DMS114 treated with DMSO at 0.1 percent for 48 hours (cell line): Measurements from ENCODE around the gene PGP.

Experiments used
- DNase-seq: peaks from one replicate; lab custom pipeline; 2025; ENCODE audit not compliant: unreplicated experiment; lab: John Stamatoyannopoulos, UW

Gene PGP

DNA sequence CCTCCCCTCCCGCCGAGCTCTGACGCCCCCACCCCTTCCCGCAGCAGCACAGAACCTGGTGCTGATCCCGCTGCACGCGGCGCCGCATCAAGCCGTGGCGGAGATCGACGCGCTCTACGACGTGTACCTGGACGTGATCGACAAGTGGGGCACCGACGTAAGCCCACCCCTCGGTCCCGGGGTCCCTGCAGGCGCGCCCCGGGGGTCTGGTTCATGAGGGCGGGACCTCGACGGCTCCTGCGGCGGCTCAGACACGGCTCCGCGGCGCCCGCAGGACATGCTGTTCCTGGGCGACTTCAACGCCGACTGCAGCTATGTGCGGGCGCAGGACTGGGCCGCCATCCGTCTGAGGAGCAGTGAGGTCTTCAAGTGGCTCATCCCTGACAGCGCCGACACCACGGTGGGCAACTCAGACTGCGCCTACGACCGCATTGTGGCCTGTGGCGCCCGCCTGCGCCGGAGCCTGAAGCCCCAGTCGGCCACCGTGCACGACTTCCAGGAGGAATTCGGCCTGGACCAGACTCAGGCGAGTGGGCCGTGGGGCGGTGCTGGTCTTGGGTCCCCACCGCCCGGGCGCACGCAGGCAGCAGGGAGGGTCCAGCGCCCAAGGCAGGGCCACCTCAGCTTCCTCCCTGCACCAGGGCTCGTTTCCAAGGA is 23.0 kb upstream of the PGP start:
- no peak for DNase-seq

DNA sequence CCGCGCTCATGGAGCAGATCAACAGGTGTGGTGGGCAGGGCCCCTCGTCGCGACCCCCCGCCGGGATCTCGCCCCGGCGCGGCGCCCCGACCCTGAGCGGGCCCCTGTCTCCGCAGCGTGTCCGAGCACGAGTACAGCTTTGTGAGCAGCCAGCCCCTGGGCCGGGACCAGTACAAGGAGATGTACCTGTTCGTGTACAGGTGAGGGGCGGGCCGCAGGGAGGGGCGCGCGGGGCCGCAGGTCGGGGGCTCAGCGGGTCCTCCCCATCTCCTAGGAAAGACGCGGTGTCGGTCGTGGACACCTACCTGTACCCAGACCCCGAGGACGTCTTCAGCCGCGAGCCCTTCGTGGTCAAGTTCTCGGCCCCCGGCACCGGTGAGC is 22.5 kb upstream of the PGP start:
- DNase-seq: no peak

DNA sequence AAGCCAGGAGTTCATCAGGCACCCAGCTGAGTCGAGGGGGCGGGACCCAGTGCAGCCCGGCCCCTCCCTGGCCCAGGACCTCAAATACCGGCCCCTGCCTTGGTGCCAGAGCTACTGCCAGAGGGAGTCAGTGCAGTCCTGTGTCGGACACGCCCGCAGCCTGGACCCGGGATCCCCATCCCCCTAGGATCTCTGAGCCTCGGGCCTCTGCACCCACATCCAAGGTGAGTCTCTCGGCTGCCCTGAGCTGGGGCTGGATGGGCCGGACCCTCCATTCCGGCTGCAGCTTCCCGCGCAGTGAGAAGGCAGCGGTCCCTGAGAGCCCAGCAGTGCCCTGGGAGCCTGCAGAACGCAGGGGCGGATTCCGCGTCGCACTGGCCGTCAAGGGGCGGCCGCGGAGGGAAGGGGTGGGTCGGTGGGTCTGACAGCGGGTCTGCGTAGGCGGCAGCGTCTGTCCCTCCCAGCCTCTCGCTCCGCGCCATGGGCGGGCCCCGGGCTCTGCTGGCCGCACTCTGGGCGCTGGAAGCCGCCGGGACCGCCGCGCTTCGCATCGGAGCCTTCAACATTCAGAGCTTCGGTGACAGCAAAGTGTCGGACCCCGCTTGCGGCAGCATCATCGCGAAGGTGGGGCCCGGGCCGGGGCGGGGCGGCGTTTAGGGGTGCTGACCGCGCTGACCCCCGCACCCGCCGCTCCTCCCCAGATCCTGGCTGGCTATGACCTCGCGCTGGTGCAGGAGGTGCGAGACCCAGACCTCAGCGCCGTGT is 21.9 kb upstream of the PGP start, which contains the start of gene DNASE1L2:
DNASE1L2 (plus strand) TSS at position 108 of the 765 bp plus-strand sequence; CDS start at position 481, 373 bp downstream.
- DNase-seq: no peak

DNA sequence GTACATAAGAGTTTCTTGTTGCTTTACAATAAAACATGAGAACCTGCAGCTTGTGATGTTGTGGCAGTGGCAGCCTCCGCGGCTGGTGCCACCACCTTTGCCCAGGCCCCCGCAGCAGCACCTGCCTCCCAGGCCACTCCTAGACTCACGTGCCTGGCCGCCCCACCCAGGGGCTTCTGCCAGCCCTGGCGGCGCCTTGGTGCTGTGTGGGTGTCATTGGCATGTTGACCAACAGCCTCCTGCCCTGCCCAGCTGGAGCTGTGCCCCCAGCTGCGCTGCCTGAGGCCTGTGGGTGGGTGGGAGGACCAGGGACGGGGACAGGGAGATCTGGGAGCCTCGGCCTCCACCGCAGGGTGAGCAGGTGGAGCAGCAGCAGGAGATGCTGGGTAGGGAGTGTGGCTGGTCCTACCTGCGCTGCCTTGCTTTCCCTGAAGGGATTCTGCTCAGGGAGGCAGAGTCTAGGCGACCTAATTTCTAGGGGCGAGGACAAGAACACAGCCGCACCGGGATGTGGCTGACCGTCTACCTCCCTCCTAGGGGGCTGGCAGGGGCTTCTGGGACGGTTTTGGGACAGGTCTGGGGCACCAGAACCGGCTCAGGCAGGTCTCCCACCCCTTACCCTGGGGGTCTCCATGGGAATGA is 21.2 kb upstream of the PGP start:
- no peak for DNase-seq

DNA sequence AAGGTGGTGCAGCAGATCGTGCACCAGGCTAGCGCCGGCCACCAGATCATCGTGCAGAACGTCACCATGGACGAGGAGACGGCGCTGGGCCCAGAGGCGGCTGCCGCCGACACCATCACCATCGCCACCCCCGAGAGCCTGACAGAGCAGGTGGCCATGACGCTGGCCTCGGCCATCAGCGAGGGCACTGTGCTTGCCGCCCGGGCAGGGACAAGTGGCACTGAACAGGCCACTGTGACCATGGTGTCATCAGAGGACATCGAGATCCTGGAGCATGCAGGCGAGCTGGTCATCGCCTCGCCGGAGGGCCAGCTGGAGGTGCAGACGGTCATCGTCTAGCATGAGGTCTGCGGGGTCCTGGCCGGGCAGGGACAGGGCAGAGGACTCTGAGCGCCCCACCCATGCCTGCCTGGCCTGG is 20.6 kb upstream of the PGP start:
- no peak for DNase-seq

DNA sequence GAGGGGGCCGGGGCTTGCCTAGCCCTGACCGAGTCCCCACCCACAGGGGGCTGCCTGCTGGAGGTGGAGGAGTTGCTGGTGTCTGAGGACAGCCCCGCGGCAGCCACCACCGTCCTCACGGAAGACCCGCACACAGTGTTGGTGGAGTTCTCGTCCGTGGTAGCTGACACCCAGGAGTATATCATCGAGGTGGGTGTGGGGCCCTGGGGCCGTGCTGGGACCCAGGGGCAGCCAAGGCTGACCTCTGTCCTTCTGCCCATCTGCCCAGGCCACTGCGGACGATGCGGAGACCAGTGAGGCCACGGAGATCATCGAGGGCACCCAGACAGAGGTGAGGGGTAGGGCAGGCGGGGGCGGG is 20.2 kb upstream of the PGP start:
- DNase-seq: no peak

DNA sequence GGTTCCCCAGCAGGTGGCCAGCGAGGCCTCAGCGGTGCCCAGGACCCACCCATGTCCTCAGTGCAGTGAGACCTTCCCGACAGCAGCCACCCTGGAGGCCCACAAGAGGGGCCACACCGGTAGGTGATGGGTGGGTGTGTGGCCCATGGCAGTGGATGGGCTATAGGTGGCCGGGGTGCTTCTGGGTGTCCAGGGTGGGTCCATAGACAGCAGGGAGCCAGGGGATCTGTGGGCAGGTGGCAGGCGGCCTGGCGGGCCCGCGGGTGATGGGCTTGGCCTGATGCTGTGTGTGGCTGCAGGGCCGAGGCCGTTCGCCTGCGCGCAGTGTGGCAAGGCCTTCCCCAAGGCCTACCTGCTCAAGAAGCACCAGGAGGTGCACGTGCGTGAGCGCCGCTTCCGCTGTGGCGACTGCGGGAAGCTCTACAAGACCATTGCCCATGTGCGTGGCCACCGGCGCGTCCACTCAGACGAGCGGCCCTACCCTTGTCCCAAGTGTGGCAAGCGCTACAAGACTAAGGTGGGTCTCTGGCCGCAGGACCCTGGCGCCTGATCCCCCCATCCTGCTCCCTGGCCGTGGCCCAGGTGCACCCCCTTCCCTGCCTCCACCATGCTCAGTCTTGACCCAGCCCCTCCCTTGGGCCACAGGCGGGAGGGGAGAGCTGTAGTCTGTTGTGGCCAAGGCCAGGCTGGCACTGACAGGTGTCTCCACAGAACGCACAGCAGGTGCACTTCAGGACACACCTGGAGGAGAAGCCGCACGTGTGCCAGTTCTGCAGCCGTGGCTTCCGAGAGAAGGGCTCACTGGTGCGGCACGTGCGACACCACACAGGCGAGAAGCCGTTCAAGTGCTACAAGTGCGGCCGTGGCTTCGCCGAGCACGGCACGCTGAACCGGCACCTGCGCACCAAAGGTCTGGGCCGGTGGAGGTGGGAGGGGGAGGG is 19.5 kb upstream of the PGP start:
- DNase-seq: no peak

DNA sequence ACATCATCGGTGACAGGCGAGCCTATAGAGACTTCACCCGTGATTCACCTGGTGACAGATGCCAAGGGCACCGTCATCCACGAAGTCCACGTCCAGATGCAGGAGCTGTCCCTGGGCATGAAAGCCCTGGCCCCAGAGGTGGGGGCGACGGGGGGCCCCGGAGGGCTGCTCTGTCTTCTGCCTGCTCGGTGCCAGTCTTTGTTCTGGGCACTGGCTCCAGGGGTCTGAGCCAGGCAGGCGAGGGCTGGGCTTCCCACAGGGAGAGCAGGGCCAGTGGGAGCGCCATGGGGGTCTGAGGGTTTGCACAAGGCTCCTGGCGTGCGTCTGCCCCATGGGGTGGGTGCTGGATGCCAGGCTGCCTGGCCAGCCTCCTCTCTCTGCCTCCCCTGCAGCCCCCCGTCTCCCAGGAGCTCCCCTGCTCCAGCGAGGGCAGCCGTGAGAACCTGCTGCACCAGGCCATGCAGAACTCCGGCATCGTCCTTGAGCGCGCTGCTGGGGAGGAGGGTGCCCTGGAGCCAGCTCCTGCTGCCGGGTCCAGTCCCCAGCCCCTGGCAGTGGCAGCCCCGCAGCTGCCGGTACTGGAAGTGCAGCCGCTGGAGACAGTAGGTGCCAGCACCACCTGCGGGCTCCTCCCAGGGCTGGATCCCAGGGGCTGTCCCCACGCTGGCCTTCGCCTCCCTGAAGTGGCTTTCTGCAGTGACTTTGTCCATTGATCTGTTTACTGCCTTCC is 18.6 kb upstream of the PGP start:
- DNase-seq: no peak

DNA sequence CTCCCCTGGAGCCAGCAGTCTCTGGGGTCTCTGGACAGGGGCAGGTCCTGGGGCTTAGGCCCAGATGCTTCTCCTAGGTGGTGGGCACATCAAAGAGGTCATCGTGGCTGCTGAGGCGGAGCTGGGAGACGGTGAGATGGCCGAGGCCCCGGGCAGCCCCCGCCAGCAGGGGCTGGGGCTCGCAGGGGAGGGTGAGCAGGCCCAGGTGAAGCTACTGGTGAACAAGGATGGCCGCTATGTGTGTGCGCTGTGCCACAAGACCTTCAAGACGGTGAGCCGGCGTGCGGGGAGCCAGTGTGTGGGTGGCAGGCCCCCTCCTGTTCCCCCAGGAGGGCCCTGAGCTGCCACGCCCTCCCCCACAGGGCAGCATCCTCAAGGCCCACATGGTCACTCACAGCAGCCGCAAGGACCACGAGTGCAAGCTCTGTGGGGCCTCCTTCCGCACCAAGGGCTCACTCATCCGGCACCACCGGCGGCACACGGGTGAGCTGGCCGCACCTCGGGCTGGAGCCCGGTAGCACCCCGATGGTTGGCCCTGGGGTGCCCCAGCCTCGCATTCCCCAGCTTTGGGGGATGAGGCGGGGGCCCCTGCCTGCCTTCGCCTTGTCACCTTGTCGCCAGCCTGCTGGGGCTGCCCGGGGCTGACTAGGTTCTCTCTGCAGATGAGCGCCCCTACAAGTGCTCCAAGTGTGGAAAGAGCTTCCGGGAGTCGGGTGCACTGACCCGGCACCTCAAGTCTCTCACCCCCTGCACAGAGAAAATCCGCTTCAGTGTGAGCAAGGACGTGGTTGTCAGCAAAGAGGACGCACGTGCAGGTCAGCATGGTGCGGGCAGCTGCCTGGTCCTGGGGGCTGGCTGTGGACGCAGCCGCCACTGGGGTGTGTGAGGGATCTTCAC is 17.7 kb upstream of the PGP start:
- no peak for DNase-seq

DNA sequence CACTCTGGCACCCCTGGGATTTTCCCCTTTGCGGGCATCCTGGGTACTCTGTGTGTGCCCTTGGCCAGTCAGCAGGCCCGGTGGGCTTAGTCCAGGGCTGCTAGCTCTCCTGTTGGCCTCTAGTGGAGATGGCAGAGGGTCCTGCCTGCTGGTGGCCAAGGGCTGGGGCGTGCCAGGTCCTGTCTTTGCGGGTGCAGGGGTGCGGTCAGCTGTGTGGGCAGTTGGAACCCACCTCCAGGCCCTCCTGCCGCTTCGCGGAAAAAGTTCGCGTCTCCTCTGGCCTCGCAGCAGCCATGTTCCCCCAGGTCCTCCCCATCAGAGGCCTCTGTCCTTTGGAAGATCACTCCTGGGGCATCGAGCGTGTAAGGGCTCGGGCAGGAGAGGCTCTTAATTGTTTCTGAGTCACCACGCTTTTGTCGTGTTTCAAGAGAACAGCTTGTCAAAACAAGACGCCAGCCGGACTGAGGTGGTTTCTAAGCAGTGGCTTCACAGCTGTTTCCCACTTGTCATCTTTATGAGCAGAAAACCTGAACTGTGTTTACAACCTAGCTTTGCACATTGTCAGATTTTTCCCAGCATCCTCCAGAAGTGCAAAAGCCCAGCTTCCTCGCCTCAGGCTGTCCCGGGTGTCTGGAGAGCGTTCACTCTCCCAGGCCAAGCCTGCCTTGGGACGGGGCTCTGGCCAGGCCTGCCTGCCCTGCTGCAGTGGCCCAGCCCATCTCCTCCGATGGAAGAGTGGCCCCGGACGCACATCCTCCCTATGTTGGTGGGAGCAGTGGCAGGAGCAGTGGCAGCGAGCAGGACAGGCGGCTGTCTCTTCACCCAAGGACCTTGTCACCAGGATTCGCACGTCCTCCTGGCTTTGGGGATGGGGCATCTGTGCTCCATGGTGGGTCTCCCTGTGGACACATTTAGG is 16.6 kb upstream of the PGP start:
- no peak for DNase-seq

DNA sequence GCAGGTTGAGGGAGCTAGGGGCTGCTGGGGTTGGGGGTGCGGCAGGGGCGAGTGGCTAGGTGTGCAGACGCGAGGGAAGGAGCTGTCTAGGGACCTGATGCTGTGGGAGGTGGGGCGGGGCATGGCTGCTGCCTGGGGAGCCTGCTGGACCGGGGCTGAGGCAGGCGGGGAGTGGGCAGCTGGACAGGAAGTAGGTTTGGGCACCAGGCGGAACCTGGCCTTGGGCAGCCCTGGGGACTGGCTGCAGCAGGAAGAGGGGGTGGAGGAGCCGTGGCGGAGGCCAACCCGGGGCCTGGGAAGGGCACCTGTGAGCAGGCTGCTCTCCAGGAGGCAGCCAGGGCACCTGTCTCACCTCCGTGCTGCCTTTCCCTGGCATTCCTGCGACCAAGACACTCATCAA is 15.7 kb upstream of the PGP start:
- DNase-seq: no peak

DNA sequence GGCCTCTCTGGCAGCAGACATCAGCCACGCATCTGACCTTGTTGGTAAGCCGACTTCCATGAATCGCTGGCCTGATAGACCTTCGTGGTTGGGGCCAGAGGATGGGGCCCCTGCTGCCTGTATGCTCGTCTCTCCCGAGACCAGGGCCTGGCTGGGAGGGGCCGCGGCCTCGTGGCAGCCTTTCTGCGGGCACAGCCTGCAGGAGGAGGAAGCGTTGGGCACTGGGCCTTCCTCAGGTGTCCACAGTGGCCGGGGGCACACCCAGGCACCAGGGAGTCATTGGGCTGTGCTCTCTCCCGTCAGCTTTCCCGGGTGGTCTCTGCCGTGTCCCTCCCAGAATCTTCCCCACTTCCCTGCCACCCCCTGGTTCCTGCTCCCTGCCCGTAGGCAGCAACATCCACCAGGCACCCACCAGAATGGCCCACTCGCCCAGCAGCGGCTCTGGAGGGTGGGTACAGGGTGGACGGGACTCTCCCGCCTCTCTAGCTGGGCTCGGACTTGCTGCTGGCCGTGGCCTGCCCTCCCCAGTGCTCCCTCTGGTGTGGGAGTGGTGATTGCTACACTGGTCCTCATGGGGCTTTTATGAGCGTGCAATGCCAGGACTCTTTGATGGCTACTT is 15.1 kb upstream of the PGP start:
- no peak for DNase-seq

DNA sequence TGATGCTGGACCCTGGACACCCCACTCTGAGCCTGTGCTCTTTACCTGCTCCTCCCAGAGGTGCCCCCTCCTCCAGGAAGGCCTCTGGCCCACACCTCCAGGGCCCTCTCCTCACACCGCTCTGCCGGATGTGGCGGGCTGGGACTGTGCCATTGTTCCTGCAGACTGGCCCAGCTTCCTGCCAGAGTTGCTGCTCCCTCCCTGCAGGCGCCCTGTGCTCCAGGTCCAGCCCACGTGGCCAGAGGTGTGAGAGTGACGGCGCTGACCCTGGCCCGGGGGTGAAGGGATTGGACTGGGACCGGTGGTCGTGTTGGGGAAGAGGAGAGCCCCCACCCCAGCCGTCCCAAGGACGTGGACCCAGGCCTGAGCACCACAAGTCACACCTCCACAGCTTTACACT is 14.5 kb upstream of the PGP start:
- DNase-seq: no peak

DNA sequence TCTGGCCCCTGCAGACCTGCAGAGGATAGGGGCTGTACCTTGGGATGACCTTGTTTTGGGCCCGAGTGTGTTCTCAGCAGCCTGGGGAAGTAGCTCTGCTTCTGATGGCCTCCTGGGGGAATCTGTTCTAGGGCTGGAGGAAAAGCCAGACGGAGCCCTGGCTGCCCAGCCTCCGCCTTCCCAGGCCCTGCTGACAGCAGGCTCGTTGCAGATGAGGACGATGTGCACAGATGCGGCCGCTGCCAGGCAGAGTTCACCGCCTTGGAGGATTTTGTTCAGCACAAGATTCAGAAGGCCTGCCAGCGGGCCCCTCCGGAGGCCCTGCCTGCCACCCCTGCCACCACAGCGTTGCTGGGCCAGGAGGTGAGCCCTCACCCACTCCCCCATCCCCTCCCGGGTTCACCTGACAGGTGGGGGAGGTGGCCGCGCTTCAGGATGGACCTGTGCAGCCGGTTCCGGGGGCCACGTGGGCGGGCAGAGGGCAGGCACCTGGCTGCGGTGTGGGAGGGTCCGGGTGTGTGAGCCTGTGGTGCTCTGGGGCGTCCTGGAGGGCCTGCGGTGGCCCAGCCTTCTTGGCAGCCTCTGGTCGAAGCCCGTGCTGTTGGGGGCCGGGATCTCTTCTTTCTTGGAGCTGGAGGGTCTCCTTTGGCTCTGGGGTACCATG is 13.7 kb upstream of the PGP start:
- no peak for DNase-seq

DNA sequence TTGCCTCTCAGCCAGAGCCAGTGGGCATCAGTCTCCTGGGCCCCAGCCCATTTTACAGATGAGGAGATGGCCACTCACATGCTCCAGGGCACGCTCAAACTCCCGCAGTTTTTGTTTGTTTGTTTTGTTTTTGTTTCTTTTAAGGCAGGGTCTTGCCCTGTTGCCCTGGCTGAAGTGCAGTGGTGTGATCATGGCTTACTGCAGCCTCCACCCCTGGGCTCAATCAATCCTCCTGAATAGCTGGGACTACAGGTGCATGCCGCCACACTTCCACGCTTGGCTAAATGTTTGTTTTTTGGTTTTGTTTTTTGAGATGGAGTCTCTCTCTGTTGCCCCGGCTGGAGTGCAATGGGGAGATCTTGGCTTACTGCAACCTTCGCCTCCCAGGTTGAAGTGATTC is 12.3 kb upstream of the PGP start:
- no peak for DNase-seq

DNA sequence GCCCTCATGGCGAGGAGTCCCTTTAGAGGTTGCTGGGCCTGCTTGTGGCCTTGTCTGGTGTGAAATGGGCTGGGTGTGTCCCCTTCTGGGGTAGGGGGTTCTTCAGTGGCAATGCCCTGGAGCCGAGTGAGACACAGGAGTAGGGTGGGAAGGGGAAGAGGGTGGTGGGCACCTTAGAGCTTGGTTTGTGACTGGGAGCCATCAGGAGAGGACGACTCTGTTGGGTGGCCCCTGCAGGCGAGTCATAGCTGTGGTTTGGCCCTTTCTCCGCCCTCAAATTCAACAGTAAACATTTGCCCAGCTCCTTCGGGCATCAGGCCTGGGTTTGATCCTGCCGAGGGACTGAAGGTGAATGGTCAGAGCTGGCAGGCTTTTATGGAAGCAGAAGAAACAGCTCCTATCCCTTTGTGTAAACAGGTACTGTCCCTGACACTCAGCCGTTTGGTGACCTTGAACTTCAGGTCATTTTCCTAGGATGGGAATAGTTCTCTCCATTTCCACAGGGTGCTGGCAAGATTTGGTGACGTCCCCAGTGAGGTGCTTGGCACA is 11.7 kb upstream of the PGP start:
- no peak for DNase-seq

DNA sequence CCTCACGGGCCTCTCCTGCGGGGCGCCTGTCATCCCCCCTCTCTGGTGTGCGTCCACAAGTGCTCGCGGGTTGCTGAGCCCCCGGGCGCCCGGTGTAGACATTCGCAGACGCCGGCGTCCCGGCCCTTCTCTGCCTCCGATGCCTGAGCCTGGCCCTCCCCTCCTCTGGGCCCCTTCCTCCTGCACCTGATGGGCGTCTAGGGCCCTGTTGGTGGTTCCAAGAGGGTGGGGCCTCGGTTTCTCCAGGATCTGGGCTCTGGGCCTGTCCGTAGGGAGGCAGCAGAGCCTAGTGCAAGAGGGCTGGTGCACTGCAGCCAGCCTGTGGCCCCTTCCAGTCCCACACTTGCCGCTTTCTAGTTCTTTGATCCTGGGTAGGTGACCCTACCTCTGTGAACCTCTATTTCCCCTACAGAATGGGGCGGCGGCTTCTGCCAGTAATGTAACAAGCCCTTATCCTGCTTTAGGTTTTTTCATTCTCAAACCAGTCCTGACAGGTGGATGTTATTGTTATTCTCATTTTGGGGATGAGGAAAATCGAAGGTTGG is 9.4 kb upstream of the PGP start:
- DNase-seq: no peak
